NCI-H748 (cell line): Measurements from ENCODE around the gene GPBAR1.
"Not testable (repeated sequence)": the region's sequence is repeated elsewhere in the genome, so short reads cannot be mapped to it uniquely, and the experiment has no call there.

Experiments used
- DNase-seq: peaks from one replicate; lab custom pipeline; 2025; ENCODE audit not compliant: unreplicated experiment; lab: John Stamatoyannopoulos, UW

GPBAR1 gene

GRCh38 chr2:218306184-218306920 is 45.5 kb downstream of the GPBAR1 start:
- no peak for DNase-seq

GRCh38 chr2:218307415-218308090 is 46.7 kb downstream of the GPBAR1 start:
- DNase-seq, result no peak

- DNase-seq, result no peak
Measured at GRCh38 chr2:218310853-218311540, 50.2 kb downstream of the GPBAR1 start.

- DNase-seq, result not testable (repeated sequence)
Measured at GRCh38 chr2:218311541-218312266, 50.9 kb downstream of the GPBAR1 start.

- DNase-seq, result peak; percentile 30
Measured at GRCh38 chr2:218312267-218312756, 51.5 kb downstream of the GPBAR1 start.

- DNase-seq, result no peak
Measured at GRCh38 chr2:218313356-218313755, 52.5 kb downstream of the GPBAR1 start.
